Stimulated activated CD4-positive, alpha-beta T cell treated with anti-CD3 and anti-CD28 coated beads, Interleukin-2, amount 100 ng/mL, for 24 hours (primary cell): Measurements from ENCODE around the gene FOSL2.

Experiments
- DNase-seq, 2 donors: peaks; one replicate each; pipeline ENCODE4 v3.0.0-alpha.2; 2020

The FOSL2 gene

DNA sequence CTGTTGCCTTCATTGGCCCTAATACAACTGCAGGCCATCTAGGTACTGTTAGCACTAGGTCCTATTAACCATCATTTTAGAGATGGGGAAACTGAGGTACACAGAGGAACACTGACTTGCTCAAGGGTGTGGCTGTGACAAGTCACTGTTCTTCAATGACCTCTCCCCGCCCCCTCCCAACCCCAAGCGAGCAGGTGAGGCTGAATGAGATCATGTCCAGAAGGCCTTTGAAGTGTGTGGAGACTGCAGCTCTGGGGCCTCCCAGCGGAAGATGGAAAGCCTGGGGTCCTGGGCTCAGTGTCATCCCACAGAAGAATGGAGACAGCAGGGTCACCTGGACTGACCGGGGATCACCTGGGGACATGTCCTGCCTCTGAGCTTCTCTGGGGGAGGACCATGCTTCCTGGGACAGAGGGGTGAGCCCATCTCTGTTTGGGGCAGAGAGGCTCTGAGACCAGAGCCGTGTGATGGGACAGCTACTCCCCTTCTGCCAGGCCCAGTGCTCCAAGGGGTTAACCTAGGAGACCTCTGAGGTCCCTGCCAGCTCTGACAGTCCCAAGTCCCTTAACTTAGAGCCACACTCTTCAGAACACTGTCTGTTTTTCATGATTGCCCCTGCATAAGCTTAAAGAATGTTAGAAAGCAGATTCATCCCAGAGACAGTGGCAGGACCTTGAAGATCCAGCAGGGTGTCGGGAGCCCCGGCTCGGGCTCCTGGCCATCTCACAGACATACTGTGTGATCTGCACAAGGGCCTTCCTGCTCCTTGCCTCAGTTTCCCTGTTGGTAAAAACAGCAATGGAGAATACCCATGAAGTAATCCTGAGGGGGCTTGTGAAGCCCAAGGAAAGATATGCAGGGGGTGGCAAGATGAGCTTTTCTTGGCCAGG lies 16.7 kb upstream of the FOSL2 start:
- no peak for DNase-seq

DNA sequence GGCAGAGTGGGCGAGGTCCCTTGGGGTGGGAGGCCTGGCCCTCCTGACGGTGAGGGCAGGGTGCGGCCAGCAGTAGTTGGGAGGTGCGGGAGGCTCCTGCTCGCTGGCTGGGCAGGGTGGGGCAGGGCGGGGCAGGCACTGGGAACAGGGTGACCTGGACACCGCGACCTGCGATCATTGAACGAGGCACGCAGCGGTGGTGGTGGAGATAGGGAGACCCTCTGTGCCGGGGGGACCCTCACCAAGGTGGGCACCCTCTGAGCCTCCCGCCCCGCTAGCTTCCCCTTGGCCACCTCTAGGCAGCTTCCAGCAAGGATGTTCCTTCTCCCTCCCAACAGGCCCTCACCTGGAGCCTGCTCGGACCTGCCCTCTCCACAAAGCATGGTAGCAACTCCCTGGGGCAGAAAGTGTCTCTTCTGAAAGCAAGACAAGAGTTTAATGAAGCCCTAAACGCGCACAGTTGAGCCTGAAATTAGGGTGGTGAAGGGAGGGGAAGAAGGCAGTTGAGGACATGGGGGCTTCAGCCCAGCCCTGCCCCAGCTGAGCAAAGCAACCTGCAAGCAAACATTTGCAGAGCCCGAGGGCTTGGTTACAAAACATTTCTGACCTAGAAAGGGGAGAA lies 15.4 kb upstream of the FOSL2 start:
- DNase-seq: no peak

DNA sequence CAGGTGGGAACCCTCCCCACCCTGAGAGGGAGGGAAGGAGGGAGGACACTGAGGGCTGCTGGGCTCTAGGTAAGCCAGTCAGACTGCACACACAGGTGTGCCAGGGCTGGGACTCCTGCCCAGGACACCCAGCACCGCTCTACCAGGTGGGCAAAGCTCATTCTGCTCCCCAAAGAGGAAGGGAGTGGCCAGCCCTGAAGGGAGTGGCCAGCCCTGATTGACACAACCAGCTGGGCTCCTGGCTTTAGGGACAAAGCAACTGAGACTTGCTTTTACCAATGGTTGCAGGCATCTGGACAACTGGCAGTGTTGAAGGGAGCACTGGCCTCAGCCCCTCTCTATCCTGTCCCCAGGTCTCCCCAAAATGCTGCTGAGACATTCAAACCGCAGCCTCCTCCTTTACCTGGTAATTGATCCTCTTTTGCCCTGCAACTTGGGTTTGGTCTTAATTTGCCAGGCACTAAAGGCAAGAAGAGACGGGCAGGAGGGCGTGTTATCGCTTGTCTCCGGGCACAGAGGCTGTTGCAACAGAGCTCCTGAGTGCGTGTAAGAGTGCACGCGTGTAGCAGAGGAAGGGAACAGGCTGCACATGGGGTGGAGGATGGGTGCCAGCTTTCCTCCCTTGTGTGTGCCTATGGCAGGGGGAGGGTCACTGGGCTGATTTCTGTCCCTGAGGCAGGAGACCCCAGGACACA lies 14.5 kb upstream of the FOSL2 start:
- DNase-seq: no peak

DNA sequence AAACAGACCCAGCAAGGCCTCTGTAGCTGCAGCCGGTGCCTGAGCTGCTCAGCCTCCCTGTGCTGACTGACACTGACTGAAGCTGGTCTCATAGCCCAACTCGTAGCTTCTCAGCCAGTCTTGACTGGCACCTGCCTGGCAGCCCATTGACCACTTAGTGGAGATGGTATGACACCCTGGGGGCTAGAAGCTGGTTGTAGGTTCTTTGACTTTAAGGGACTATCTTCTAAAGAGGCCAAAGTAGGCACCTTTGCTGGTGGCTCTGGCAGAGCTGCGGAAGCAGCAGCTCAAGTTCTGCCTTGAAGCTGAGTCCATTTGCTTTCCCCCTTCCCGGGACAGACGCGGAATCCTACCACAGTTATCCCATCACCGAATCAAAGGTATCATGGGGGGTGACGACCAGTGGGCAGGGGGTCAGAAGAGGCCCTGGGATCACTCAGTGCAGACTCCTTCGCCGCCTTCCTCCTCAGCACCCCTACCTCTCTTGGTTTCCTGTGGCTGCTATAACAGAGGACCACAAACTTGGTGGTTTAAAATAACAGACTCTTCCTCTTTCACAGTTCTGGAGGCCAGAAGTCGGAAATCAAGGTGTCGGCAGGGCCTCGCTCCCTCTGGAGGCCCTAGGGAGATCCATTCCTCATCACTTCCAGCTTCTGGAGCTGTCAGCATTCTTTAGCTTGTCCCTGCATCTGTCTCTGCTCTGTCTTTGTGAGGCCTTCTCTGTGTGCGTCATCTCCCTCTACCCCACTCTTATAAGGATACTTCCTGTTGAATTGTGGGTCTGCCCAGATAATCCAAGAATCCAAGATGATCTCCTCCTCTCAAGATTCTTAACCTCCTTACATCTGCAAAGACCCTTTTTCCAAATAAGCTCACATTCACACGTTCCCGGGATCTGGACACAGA lies 13.7 kb upstream of the FOSL2 start:
- no peak for DNase-seq

DNA sequence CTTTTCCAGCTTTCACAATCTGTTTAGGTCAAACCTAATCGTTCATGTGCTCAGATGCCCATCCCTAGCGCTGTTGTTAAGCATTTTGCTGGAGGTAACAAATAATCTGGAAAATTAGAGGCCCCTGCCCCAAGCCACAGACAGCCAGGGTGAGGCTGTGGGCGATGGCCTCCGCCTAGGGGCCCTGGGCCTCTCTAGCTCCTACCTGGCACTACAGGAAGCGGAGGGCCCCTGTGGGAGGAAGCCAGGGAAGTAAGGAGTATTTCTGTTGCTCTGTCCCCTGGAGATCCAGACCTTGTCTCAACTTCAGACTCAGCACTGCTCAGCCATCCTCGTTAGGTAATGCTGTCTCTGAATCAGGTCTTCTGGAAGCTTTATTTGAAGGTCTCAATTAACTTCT lies 12.4 kb upstream of the FOSL2 start:
- no peak for DNase-seq

DNA sequence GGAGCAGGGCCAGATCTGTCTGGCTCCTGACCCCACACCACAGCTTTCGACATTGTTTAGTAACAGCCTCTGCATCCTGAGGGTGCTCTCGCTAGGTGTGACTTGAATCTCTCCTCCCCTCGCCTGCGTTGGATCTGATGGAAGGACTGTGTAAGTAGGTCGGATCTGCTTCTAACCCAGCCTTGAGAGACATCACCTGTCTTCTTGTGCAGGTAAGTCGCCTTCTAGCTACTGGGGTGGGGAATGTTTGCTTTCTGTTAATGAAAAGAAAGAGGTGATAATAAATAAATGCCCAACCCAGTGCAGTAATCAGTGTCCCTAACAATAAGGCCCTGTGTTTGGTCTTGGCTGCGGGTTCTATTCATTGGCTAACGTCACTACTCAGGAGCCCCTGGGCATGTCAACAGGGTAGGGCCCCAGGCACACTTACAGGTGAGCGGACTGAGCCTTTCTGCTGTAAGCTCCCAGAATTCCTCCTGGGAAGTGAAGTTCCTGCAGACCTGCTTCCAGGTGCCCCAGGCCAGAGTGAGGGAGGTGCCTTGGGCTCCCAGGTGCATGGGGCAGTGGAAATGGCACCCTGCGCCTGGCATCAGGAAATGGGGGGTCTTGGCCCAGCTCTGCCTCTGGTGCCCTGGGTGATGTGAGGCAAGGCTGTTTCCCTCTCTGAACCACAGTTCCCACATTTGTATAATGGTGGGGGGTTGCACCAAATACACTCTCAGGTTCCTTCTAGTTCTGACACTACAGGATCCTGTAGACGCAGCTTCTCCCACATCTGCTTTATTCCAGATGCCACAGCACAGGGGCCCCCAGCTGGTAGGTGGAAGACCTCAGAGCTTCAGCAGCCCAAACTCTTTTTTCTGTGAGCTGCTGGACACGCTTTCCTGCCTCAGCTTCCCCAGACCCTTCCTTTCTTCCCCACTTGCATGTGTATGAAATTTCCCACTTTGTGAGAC lies 11.2 kb upstream of the FOSL2 start:
- no peak for DNase-seq

DNA sequence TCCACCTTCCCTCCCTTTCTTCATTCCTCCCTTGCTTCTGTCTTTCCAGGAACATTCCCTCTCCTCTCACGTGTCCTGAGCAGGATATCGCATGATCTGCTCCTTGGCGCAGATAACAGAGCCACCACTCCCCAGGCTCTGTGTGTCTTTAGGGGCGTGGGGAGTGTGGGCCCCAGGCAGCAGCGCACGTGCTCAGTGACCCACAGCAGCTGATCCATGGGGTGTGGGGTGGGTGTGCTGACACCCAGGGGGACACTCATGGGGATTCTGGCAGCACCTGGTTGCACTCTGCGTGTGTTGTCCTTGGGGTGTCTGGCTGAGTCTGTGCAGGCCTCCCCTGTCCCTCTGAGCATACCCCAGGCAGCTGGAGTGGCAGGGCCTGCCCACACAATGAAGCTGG lies 9.9 kb upstream of the FOSL2 start:
- DNase-seq: no peak

DNA sequence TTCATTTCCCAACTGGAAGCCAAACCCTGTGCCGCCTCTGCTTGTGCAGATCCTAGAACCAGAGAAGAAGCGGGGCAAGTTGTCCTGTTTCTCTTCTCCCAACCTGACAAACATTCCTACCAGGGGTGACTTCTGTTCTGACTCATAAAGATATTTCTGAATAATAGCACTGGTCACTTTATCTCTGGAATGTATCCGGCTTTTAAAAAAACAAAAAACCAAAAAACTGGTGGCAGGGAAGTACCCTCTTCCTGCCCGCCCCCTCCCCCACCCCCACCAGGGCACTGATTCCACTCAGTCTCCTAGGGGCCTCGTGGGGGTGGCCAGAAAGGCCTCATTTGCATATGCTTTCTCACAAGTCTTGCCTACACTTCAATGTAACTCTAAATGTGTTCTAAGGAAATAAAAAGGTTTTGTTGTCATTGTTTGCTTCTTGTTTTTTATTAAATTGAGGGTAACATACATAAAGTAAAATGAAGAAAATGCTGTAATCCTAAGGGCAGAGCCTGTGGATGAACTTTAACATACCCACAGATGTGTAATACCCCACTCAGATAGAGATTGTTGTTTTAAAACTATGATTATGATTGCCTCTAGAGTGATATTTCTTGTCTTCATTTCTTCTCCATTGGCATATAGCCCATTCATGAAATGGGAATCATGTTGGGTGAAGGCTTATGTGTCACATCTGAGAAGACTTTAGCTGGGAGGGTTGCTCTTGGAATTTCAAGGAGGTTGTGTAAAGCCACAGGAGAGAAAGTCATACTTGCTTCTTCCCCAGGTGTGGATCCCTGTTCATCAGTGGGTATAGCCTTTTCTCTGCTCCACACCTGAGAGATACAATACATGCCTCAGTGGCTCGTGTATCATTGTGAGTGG lies 5.3 kb upstream of the FOSL2 start:
- DNase-seq: no peak

DNA sequence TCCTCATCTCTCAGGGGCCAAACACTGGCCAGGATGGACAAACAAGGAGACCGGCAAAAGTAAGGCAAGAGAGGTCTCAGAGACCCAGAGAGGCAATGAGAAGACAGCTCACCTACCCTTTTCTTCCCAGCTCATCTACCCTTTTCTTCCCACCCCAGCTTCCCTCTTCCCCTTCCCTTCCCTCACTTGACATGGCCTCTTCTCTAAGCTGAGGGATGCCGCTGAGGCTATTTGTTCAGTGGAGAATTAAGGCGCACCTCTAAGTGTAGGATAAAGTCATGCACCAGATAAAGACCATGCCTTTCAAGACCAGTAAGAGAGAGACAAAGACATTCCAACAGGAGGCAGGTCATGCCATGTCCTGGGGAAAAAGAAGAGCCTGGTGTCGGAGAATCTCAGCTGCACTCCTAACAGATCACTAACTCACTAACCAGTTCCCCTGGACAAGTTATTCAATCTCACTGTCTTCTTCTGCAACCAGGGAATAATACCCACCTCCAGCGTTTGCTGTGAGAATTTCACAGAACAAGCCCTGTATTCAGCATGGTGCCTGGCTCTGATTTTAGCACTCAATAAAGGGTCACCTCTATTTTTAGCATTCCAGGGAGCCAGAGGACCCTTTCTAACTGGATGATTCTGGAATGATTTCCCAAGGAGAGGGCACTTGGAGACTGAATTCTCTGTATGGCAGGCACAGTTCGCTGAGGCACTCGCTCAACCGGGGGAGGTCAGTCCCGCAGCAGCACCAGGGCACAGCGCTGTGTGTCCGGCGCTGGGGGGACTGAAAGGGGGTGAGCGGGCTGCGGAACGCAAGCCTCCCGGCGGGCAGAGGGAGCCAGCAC lies 3.0 kb upstream of the FOSL2 start:
- DNase-seq: no peak

DNA sequence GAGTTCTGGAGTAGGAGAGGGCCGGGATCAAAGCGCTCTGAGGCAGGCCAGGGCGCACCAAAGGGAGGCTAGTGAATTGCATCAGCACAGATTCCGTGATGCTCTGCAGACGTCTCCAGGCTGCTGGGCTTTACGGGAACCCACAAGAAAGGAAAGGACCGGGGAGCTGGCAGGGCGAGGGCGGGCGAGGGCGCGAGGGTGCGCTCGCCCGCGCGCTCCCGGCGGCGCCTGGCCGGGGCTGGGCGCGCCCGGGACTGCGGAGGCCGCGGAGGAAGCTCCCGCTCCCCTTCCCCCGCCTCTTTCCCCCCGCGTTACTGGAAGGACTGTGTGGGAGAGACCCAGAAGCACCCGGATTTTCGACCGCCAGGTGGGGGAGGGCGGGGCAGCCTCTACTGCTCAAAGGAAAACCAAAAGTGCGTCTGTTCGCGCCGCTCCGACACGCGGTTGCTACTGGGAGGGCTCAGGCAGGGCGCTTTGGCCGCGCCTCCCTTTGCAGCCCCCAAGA lies 2.4 kb upstream of the FOSL2 start:
- peak; percentile 92 to 97 for DNase-seq

DNA sequence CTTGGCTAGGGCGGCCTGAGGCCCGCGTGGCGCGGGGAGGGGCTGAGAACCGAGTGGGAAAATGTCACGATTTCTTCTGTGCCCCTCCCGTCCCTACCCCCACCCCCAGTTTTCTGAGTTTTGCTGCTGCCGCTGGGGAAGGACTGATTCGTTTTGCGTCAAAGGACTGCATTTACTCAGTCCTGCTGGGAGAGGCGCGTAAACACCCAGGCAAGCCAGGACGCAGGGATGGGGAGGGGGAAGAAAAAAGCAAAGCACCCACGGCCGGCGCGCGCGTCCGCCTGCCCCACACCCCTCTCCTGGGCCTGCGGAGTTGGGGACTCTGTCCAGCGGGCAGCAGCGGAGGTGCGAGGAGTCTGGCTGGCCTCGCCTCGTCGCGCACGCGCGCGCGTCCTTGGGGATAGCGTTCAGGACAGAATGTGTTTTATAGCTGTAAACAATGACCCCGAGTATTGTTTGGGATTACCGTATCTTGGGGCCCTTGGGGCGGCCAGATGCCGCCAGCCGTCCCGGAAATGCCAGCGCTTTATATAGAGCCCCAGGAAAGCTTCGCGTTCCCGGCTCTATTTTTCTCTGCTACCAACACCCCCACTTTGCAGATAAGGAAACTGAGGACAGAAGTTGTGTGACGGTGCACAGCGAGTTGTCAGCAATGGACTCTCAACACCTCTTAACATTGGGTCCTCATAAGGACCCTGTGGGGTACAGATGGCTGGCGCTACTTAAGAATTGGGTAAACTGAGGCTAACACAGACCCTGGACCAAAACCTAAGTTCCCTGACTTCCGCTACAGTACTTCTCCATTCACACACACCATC lies 1.7 kb upstream of the FOSL2 start:
- DNase-seq: no peak

DNA sequence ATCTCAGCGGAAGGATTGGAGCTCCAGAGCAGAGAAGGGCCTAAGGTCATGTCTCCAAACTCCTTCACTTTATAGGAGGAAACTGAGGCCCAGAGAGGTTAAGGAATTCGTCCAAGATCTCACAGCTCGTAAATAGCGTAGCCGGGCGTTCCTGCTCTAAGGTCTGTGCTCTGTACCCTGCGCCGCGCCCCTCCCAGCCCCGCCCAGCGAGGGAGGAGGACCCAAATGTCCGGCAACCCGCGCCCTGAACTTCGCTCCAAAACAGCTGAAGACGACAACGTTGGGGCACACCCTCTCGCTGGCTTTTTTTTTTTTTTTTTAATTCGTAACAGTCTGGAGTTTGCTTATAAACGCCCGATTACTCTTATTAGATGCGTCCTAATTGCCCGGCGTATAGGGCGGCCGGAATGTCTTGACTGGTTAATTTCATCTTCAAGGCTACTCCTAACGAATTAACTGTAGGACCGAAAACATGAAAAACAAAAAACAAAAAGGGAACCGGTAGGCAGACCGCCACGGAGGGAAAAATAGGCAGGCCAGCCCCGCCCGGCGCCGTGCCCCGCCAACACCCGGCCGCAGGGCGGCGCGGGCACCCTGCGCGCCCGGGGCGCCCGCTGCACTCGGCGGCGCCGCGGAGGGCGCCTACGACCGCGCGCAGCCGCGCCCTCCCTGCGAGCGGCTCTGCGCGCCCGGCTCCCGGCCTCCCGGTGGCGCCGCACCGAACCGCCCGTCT lies 928 bp upstream of the FOSL2 start:
- peak; percentile 68 to 85 for DNase-seq

DNA sequence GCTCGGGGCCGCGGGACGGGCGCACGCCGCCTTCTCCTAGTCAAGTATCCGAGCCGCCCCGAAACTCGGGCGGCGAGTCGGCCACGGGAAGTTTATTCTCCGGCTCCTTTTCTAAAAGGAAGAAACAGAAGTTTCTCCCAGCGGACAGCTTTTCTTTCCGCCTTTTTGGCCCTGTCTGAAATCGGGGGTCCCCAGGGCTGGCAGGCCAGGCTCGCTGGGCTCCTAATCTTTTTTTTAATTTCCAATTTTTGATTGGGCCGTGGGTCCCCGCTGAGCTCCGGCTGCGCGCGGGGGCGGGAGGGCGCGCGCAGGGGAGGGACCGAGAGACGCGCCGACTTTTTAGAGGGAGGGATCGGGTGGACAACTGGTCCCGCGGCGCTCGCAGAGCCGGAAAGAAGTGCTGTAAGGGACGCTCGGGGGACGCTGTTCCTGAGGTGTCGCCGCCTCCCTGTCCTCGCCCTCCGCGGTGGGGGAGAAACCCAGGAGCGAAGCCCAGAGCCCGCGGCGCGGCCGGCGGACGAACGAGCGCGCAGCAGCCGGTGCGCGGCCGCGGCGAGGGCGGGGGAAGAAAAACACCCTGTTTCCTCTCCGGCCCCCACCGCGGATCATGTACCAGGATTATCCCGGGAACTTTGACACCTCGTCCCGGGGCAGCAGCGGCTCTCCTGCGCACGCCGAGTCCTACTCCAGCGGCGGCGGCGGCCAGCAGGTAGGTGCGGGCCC lies 617 bp downstream of the FOSL2 start:
- DNase-seq: peak; percentile 64 to 65

DNA sequence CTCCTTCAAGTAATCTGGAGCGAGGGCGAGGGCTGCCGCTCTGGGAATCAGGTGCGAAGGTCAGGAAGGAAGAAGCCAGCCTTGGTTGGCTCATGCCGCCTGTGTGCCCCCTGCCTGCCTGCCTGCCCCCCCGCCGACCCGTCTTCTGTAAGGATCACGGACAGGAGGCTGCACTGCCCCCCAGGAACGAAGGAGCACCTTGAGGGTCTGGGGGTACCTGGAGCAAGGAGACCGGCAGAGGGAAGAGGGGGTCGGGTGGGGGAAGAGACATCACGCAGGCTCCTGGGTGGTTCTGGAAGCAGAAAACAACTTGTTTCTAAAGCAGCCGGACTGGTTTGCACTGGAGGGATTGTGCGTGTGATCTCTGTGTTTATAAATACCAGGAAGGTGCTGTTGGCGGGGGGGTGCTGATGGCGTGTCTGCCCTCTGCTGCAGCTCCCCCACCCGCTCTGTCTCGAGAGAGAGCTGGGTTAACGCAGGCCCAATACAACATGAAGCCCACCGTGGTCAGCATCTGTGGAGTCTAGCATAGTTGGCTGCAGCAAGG lies 1.7 kb downstream of the FOSL2 start:
- DNase-seq: no peak

DNA sequence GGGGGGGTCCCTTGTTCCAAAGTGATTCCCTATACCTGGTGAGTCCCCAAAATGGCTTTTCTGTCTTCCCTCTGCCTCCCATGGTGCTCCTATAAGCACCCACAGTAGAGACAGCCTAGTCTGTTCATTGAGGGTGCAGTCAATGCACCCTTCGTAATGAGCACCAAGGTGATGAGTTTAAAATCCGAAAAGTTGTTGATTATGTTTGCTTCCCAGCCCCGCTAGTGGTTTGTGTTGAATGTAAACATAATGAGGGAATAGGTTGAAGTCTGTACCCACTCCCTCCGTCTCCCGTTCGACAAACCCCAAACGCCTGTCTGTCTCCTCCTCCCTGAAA lies 2.3 kb downstream of the FOSL2 start:
- no peak for DNase-seq

DNA sequence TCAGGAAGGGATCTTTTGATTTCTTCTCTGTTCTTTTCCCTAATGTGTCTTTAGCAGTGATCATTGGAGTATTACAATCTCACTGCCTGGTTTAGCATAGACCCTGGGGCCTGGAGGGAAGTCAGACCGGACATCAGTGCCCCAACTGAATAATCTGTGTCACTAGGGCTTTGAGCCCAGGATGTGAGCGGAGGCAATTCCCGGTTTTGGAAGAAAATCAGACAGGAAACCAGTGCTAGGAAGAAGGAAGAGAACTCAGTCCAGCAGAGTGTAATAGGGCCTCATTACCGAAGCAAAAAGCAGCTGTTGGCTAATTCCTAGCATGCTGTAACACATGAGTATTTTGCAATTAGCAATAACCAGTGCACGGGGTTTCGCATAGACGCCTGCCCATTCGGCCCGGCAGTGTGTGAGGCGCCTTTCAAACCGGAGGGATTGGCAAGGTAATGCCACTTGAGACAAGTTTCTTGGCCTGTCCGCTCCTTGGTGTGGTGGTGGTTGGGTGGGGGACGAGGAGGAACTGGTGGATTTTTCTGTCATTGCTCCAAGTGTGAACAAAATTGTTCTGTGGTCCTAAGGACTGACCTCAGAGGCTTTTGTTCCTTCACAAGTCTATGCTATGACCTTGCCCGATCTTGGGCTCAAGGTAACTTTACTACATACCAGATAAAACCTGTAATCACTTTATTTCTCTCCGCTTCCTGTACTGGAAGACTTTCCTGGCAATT lies 2.8 kb downstream of the FOSL2 start:
- DNase-seq: no peak
